Measurements from ENCODE around the gene BRMS1. TPM values are rescaled to one million over a fixed set of nuclear protein-coding genes. Genes with fewer than 3 reads are reported as not detected.
"Not testable (repeated sequence)": the region's sequence is repeated elsewhere in the genome, so short reads cannot be mapped to it uniquely, and the experiment has no call there.

The BRMS1 gene, protein sequence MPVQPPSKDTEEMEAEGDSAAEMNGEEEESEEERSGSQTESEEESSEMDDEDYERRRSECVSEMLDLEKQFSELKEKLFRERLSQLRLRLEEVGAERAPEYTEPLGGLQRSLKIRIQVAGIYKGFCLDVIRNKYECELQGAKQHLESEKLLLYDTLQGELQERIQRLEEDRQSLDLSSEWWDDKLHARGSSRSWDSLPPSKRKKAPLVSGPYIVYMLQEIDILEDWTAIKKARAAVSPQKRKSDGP
- total RNA-seq: 10 to 100 TPM; 19.2 to 33.3 TPM

DNA sequence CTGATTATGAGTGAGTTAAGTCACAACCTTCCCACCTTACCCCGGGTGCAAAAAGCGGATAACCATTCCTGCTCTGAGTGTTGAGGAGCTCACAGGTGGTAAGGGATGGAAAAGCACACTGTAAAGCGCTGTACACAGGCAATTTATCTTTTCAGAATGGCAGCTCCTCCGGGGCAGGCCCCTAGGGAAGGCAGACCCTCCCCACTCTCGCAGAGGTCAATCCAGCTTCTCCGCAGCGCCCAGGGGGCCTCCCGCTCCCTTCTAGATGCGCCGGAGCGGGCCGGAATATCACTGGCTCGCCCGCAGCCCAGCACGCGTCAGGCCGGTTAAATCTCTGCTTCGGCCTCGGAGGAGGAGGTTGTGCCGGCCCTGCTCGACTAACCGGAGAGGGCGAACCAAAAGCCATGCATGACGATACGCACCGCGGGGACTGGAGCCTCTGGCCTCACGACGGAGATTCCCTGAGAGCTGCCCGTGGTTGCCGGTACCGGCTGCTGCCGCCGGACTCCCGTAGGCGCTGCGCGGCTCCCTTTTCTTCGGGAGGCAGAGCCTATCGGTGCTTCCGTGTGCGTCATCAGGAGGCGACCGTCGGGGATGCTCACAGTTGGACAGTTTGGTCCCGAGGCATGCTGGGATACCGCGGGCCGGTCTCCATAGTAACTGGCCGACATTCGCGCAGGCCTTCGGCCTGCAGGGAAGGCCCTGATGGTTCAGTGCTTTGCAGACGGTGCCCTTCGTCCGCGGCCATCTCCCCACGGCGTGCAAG is at the start of gene BRMS1:
BRMS1 (minus strand) TSS at position 555 of the 766 bp plus-strand sequence. CDS start 2,870 bp downstream, outside the sequence.
- DNase-seq (ENCODE audit: low spot score): peak; percentile 98
- Histone ChIP-seq H3K4me3 (peak within 1 kb of the TSS; percentile 62 to 81), H3K36me3 (peaks cover 21% of the 10 kb centered on the region), H3K27me3 (no peaks in the 10 kb centered on the region), H3K9me3 (no peaks in the 10 kb centered on the region), H3K27ac (peak within 1 kb of the TSS; percentile 60 to 77), H3K4me1 (peaks cover 0 to 39% of the 10 kb centered on the region in 2 donors)
- TF ChIP-seq, protein P1, sequence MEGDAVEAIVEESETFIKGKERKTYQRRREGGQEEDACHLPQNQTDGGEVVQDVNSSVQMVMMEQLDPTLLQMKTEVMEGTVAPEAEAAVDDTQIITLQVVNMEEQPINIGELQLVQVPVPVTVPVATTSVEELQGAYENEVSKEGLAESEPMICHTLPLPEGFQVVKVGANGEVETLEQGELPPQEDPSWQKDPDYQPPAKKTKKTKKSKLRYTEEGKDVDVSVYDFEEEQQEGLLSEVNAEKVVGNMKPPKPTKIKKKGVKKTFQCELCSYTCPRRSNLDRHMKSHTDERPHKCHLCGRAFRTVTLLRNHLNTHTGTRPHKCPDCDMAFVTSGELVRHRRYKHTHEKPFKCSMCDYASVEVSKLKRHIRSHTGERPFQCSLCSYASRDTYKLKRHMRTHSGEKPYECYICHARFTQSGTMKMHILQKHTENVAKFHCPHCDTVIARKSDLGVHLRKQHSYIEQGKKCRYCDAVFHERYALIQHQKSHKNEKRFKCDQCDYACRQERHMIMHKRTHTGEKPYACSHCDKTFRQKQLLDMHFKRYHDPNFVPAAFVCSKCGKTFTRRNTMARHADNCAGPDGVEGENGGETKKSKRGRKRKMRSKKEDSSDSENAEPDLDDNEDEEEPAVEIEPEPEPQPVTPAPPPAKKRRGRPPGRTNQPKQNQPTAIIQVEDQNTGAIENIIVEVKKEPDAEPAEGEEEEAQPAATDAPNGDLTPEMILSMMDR (IDR thresholded peaks at IDR 0.05): peak in 1 of 2 donors; percentile 40

DNA sequence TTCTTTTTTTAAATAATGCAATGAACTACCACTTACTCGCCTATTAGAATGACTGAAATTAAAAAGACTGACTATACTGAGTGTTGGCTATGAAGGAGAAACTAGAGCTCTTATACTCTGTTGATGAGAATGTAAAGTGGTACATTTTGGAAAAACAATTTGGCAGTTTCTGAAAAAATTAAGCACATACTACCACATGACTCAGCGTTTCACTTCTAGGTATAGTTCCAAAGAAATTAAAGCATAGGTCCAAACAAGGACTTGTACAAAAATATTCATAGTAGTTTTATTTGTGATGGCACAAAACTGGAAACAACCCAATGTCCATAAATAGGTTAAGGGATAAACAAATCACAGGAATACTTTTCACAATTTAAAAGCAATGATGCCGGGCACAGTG is 49.0 kb upstream of the BRMS1 start:
- TF ChIP-seq, protein P1 (IDR thresholded peaks at IDR 0.05): no peak
- Histone ChIP-seq H3K36me3 (no peaks in the 10 kb centered on the region), H3K9me3 (no peaks in the 10 kb centered on the region), H3K4me3 (no peak overlapping the region), H3K27ac (no peak overlapping the region), H3K27me3 (no peaks in the 10 kb centered on the region), H3K4me1 (no peaks in the 10 kb centered on the region)
- DNase-seq (ENCODE audit: low spot score): no peak

DNA sequence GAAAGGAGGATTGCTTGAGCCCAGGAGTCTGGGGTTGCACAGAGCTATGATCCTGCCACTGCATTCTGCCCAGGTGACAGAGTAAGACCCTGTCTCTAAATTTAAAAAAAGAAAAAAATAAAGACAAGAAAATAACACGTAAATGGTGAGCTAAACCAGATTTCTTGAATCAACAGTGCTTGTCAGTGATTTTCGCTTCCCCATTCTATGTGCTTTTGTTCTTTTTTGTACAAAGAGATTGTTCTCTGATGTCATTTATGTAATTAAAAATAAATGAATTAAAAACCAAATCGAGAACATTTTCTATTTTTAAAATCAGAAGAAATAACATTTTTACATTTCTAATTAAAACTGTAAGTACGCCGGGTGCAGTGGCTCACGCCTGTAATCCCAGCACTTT is 46.4 kb upstream of the BRMS1 start:
- Histone ChIP-seq H3K27ac (no peak overlapping the region), H3K9me3 (no peaks in the 10 kb centered on the region), H3K4me1 (no peaks in the 10 kb centered on the region), H3K4me3 (no peak overlapping the region), H3K27me3 (no peaks in the 10 kb centered on the region), H3K36me3 (no peaks in the 10 kb centered on the region)
- DNase-seq (ENCODE audit: low spot score): no peak
- TF ChIP-seq, protein P1 (IDR thresholded peaks at IDR 0.05): no peak

DNA sequence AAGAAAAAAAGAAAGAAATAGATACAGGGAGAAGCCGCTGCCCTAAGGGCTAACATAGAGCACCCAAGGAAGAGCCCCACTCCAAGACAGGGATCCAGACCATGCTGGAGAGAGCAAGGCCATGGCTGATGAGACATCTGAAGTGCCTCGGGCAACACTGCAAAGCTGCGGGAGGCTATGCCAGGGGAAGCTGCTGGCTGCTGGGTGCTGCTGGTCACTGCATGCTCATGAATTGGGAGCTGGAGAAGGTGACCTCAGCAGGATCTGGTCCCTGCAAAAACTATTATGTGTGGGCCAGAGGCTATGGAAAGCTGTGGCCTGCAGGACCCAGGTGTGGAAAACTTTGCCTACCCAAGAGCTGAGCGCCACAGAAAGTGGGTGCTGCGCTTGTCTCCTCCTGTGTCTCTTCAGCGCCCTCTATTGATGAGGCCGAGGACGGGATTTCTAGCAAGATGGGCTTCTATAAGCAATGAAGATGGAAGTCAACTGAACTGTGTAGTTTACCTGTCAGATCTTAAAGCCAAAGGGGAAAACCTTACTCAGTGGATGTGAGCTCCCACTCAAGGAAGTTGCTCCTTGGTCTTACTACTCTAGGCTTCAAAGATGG is 44.0 kb upstream of the BRMS1 start:
- no peaks in the 10 kb centered on the region for H3K4me1 ChIP-seq
- H3K27me3 ChIP-seq: no peaks in the 10 kb centered on the region
- no peaks in the 10 kb centered on the region for H3K9me3 ChIP-seq
- DNase-seq (ENCODE audit: low spot score): peak; percentile 72
- H3K4me3 ChIP-seq: no peak overlapping the region
- no peak overlapping the region for H3K27ac ChIP-seq
- TF ChIP-seq, protein P1 (IDR thresholded peaks at IDR 0.05): peak; percentile 63 to 79
- H3K36me3 ChIP-seq: no peaks in the 10 kb centered on the region

DNA sequence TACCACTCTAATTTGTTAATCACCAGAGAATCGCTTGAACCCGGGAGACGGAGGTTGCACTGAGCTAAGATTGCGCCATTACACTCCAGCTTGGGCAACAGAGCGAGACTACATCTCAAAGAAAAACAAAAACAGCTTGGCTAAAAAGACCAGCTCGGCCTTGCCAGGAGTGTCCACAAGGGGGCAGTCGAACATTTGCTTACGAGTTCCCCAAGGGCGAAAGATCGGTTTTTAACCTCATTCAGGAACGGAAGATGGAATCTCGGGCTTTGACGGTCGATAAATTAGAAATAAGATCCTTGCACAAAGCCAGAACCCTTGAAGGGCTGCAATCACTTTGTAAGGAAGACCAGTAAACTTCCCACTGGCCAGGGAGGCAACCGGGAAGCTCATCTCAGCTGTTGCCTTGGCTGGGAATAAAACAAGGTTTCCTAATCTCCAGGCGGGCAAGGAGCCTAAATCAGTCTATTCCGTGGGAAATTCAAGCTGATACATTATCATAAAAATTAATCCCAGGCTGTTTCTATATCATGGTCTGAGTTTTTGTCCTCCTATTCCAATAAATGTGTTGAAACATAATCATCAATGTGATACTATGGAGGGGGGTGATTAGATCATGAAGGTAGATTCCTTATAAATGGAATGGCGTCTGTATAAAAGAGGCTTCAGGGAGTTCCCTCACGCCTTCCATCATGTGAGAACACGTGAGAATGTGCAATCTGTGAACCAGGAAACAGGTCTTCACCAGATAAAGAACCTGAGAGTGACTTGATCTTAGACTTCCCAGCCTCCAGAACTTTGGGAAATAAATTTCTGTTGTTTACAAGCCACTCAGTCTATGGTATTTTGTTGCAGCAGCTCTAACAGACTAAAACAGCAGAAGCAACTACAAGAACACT is 41.5 kb upstream of the BRMS1 start:
- no peaks in the 10 kb centered on the region for H3K36me3 ChIP-seq
- TF ChIP-seq, protein P1 (IDR thresholded peaks at IDR 0.05): peak; percentile 90 to 94
- peak; percentile 95 for DNase-seq (ENCODE audit: low spot score)

DNA sequence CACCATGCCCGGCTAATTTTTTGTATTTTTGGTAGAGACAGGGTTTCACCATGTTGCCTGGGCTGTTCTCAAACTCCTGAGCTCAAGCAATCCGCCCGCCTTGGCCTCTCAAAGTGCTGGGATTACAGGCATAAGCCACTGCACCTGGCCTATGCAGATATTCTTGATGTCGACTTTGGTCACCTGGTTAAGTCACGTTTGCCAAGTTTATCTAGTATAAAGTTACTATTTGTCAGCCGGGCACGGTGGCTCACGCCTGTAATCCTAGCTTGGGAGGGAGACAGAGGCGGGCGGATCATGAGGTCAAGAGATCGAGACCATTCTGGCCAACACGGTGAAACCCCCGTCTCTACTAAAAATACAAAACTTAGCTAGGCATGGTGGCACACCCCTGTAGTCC is 39.4 kb upstream of the BRMS1 start:
- not testable (repeated sequence) for H3K9me3 ChIP-seq; H3K36me3 ChIP-seq; H3K27me3 ChIP-seq; H3K4me1 ChIP-seq; H3K4me3 ChIP-seq; DNase-seq (ENCODE audit: low spot score); H3K27ac ChIP-seq

More for the DNA sequence above, 41.5 kb upstream of the BRMS1 start:
- Histone ChIP-seq H3K27me3 (no peaks in the 10 kb centered on the region), H3K27ac (peak overlapping the region in 1 of 2 donors; percentile 30), H3K9me3 (no peaks in the 10 kb centered on the region), H3K4me1 (no peaks in the 10 kb centered on the region), H3K4me3 (peak overlapping the region in 1 of 2 donors; percentile 37)

DNA sequence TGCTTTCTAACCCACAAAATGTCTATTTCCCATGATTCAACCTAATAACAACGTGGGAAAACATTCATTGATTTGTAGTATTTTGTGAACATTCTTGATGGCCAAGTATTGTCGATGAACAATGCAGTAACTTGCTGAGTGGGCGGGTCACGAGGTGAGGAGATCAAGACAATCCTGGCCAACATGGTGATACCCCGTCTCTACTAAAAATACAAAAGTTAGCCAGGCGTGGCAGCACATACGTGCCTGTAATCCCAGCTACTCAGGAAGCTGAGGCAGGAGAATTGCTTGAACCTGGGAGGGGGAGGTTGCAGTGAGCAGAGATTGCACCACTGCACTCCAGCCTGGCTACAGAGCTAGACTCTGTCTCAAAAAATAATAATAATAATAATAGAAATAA is 35.4 kb upstream of the BRMS1 start:
- H3K9me3 ChIP-seq, H3K27me3 ChIP-seq: not testable (repeated sequence)

DNA sequence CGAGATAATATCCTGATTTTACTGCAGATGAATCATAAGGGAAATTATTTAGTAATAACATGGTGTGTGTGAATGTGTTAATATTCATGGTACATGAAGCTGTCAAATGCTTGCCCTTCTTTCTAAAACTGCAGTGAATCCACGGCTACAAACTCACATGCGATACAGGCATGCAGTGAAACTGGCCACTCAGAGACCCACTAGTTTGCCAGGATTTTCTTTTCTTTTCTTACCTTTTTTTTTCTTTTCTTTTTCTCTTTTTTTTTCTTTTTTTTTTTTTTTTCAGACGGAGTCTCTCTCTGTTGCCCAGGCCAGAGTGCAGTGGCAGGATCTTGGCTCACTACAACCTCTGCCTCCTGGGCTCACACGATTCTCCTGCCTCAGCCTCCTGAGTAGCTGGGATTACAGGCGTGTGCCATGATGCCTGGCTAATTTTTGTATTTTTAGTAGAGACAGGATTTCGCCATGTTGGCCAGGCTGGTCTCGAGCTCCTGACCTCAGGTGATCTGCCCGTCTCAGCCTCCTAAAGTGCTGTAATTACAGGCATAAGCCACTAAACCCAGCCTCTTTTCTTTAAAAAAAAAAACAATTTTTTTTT is 28.9 kb upstream of the BRMS1 start:
- H3K36me3 ChIP-seq; H3K27me3 ChIP-seq; DNase-seq (ENCODE audit: low spot score); H3K4me3 ChIP-seq; H3K9me3 ChIP-seq: not testable (repeated sequence)
- Histone ChIP-seq H3K4me1 (peaks cover 0 to 39% of the 10 kb centered on the region in 2 donors), H3K27ac (peak overlapping the region; percentile 84 to 93)

More for the DNA sequence above, 35.4 kb upstream of the BRMS1 start:
- not testable (repeated sequence) for DNase-seq (ENCODE audit: low spot score); H3K4me3 ChIP-seq; H3K36me3 ChIP-seq; H3K4me1 ChIP-seq; H3K27ac ChIP-seq
